GM19438 (cell line): ENCODE results near the gene PROX1.
A peak's percentile ranks its signal among the peaks of the same experiment; 100 is the strongest.

Experiments
- ATAC-seq: cut with Tn5 transposase; IDR thresholded peaks from one replicate; pipeline ENCODE4 v1.9.1; 2021; ENCODE audit warnings: low read depth; ENCODE audit not compliant: unreplicated experiment

Gene PROX1, protein sequence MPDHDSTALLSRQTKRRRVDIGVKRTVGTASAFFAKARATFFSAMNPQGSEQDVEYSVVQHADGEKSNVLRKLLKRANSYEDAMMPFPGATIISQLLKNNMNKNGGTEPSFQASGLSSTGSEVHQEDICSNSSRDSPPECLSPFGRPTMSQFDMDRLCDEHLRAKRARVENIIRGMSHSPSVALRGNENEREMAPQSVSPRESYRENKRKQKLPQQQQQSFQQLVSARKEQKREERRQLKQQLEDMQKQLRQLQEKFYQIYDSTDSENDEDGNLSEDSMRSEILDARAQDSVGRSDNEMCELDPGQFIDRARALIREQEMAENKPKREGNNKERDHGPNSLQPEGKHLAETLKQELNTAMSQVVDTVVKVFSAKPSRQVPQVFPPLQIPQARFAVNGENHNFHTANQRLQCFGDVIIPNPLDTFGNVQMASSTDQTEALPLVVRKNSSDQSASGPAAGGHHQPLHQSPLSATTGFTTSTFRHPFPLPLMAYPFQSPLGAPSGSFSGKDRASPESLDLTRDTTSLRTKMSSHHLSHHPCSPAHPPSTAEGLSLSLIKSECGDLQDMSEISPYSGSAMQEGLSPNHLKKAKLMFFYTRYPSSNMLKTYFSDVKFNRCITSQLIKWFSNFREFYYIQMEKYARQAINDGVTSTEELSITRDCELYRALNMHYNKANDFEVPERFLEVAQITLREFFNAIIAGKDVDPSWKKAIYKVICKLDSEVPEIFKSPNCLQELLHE

DNA sequence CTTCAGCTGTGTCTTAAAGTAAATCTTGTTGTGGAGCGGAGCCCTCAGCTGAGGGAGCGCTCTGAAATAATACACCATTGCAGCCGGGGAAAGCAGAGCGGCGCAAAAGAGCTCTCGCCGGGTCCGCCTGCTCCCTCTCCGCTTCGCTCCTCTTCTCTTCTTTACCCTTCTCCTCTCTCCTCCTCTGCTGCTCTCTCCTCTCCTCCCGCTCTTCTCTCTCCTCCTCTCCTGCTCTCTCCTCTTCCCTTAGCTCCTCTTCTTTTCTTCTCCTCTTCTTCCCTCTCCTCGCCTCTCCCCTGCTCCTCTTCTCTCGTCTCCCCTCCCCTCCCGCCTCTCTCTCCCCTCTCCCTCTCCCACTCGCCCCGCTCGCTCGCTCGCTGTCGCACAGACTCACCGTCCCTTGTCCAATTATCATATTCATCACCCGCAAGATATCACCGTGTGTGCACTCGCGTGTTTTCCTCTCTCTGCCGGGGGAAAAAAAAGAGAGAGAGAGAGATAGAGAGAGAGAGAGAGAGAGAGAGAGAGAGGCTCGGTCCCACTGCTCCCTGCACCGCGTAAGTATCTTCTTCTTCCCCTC lies at the start of gene PROX1:
PROX1 (plus strand) TSS at position 47 of the 580 bp plus-strand sequence. CDS start 8,563 bp downstream, outside the sequence.
- peak; percentile 69 for ATAC-seq

DNA sequence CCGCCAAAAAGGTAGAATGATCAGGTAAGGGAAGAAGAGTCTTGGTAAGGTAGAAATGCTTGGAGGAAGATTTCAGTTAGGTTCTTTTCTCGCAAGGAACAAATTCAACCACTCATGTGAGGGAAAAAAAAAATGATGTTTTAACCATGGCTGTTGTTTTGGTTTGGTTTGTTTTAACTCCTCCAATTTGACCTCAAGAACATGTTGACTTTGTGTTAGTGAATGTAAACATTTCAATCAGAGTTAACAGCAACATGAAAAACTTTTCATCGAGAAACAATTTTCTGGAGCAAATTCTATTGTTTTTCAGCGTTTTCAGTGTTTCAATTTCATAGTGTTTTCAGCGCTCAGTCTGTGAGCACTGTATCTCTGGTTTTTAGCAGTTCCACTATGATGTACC lies 49.0 kb upstream of the PROX1 start:
- ATAC-seq, result no peak

DNA sequence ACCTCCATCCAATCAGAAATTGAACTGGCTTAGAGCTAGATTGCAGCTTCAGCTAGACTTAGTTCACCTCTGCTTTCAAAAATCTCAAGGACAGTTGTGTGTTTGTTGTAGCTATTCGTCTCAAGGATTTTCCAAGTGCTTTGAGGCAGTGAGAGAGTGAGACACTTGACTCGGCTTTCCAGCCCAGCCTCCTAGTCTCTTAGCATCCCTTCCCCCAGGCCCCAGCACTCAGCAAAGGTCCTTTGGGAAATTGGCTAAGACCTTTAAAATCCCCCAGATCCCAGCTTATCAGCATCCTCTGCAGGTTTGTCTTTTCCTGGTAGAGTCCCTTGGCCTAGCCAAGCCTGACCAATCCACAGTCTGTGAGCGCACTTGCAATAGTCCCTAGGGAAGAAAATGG lies 47.9 kb upstream of the PROX1 start:
- ATAC-seq, result no peak

DNA sequence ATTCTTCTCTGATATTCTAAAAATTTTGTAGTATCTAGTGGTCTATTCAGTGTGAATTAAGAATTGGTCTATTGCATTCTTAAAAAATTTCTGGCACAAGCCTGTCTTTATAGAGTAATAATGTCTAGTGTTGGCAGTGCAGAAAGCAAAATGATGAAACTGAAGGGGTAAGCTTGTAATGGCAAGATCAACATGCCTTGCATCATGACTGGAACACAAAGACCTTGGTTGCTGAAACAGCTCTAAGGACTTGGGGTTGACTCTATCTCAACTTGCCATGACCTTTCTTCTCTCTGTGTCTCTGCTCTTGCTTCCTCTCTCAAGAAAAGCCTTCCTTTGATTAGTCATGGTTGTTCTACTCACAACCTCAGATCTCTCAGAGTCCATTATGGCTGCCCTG lies 46.8 kb upstream of the PROX1 start:
- ATAC-seq, result no peak

DNA sequence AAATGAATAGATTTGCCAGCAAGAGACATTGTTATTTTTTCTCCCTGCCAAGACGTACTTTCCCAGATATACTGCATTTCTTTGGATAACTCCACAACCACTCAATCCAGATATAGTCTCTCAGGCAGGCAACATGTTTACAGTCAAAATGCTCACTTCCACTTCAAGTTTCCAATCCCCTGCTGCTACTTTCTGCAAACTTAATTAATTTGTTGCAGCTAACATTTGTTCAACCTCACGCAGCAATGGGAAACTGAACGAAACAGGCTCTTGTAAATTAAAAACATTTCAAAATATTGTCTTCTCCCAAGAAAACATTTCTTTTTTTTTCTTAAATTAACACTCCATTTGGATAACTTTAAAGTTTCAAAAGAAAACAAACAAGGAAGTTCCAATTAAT lies 45.7 kb upstream of the PROX1 start:
- no peak for ATAC-seq

DNA sequence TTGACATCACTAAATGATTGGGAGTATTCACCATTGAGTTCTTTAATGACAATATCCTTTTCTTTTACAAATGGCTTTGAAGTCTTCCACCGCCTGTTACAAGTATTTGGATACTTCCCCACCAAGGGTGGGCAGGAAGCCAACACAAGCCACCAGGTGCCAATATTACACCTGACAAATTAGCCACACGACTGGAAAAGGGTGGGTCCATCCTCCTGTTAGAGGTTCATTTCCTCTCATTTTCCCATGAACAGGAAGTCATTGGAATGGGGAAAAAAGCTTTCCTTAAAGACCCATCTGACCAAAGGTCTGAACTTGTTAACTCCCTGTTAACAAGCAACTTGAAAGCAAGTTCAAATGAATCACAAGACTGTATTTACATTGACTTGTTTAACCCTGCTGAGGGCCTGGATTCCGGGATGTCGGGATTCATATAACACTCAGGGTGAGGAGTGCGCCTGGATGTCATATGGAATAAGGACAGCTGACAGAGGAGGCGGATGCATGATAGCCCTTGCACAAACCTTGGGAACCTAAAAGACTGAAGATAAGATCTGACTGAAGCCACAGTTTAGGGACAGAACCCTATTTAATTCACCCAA lies 40.5 kb upstream of the PROX1 start:
- ATAC-seq, result no peak

DNA sequence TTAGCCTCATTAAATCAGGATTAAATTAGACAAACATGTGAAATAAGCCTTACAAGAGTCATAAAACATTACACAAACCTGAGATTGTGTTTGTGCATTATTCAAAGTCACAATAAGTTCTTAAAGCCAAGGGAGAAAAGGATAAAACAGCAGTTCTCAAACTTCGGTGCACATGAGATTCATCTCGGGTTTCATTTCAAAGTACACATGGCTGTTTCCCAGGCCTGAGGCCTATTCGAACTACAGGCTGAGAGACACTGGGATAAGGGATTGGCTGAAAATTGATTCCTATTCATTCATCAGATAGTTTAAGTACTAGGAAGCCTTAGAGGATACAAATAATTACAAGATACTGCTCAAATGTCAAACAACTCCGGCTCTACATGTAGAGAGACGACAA lies 35.9 kb upstream of the PROX1 start:
- ATAC-seq, result no peak

DNA sequence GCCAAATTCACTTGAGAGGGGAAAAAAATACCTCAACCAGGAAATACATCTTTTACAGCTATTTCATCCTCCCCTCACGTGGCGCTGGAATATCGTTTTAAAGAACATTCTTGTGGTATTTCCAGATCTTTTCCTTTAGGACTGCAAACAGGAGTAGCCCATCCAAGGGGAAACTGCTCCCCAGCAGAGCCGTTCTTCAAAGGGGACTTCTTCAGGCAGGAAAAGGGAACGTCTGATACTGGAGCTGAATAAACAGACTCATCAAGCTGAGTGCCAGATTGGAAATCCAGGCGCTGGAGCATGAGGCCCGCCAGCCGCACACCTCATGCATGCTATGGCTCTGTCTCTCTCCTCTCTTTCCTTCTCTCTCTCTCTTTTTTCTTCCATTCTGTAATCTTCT lies 34.0 kb upstream of the PROX1 start:
- no peak for ATAC-seq

DNA sequence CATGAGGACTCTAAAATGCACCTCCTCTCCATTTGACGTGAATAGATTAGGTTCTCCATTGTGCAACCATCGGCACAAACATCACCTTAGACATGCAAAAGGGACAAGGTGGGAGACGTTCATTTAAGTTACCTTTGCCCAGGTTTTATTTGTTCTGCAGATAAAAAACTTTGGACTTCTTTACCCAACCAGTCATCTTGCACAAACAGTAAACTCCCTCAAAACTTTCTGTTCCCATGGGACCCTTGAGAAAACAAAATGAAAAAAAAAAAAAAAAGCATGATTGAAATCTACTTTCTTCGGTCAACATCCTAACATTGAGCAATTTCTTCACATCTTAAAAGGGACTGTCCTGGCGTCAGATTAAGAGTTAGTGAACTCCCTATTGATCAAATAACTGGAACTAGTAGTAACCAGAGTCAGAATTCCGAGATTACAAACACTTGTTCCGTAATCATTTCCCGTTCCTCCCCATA lies 31.4 kb upstream of the PROX1 start:
- no peak for ATAC-seq

DNA sequence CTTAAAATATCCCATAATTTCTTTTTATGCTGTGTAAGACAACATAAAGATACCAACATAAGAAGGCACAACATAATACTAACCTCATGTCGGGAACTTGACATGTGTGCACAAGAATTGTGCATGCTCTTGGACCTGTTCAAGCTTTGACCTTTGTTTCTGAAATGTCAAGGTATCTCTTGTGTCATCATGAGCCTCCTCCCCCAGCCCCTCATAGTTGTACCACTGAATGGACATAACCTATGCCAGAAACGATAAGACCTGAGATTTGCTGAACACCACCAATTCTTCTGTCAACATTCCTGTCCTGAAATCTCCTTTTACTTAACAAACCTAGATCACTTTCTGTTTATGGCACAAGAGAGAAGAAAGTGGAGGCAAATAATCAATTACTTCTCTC lies 29.4 kb upstream of the PROX1 start:
- ATAC-seq, result no peak

DNA sequence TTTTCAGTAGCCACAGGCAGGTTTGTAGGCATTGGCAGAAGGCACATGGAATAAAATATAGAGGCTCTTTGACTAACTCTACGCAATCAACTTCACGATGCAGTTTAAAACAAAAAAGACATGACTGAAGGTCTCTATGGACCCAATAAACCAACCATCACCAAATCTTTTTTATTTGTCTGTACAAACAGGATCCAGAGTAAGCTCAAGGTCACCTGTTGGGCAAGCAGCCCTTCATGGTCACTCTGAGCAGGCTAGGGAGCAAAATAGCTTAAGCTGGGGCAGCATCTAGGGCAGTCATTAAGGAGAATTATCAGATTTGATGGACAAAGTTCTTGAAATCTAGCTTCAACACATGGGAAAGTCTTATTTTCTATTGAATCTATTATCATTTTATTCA lies 26.8 kb upstream of the PROX1 start:
- no peak for ATAC-seq

DNA sequence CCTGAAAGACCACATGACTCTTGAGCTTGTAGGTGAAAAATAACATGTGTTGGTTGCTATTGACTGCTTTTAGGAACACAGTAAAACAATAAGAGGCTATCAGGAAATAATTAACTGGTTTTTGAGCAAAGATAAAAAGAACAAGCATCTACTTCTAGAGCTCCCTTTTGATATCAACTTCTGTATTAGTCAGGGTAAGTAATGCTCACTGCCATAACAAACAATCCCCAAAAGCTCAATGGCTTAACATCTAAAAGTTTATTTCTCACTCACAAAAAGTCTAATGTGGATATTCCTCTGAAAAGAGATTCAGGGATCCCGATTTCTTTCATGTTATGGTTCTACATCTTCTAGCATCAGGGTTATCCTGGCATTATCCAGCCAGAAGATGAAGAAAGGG lies 25.3 kb upstream of the PROX1 start:
- ATAC-seq, result no peak

DNA sequence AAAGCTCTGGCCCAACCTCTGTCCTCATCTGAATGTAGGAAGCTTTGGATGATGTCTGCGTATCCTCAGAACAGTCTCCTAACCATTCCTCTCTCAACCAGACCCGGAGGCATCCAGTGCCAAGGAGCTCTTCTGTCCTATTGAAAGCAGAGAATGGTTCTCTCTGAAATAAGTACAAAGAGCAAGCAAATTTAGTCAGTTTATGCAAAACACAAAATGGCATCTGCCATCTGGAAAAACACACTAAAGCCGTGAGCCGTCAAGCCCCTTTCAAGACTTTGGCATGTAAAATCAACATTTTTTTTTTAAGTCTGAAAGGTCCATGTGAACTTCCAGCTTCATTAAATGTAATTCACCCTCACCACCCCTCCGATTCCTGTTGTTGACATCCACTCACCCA lies 21.7 kb upstream of the PROX1 start:
- no peak for ATAC-seq

DNA sequence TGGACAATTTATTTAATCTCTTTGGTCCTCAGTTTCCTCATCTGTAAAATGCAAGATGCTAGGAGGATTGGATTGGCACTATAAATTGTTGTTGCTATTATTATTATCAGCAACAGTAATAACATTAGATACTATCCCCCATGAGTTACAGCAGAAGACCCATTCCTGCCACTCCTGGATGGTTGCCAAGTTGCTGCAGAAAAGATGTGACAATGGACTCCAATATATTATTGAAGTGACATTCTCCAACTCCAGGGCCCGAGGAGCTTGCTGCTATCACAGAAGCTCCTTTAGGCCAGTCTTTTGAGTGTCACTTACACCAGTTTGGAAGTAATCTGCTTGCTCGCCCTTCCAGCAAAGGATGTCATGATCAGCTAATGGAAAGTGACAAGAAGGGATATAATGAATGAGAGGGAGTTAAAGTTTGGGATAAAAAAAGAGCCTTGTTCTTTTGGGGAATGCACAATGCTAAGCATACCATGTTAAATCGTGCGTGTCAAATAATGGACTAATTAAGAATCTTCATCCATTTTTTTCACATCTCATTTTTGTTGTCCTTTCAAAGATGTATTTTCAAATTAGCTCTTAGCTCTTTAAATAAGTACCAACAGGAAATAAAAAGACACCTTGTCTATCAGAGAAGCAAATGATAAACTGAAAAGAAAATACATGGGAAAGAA lies 19.5 kb upstream of the PROX1 start:
- no peak for ATAC-seq

DNA sequence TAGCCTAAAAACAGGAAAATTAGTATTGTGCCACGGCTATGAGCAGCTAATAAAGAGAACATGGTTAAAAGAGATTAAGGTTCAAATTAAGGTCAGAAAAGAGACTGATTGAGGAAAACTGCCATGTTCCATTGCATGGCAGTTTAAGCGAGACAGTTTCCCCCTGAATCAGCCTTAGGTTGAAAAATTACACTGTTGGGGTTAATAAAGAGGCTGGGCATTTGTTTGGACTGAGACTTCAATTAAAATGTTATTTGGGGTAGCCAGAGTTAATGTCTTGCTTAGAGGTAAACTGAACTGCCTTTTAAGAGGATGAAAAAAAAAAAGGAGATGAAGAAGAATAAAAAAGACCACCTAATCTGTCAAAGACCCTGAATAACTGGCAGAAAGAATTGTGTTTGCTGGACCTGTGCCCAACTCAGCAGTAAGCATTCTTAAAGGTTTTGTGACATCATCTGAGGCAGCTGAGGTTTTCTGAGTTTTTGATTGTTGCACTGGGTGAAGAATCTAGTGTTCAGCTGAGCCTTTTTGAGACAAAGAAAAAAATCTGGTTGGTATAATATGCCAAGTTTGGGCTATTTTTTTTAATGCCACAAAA lies 17.7 kb upstream of the PROX1 start:
- no peak for ATAC-seq

DNA sequence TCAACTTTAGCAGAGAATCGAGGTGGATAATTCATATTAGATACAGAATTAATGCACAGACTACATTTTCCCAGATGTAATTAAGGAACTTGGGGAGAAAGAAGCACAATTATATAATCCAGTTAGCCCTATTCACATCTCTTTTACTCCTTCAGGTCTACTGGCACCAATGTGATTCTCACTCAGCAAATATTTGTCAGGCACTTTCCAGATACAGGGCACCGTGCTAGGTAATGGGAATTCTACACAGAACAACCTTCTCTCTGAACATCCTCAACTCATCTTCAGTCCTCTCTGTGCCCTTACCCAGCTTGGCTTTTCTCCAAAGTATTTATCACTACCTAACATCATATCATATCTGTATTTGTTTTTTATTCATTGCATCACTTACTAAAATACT lies 15.6 kb upstream of the PROX1 start:
- no peak for ATAC-seq

DNA sequence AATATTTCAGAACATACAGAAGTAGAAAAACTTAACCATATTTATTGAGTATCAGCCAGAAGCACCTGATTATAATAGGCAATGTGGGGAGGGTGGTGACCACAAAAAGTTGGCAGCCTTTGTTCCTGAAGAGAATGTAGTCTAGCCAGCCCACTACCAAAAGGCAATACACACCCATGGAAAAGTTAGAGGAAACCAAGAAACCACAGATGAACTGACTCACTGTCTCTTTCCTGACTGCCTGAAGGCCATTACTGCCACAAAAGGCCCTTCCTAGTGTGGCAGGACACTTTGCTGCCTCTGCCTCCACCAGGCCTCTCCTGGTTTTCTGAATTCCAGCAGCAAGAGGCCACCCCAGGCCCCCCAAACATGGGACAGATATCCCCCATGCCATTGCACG lies 14.6 kb upstream of the PROX1 start:
- no peak for ATAC-seq

DNA sequence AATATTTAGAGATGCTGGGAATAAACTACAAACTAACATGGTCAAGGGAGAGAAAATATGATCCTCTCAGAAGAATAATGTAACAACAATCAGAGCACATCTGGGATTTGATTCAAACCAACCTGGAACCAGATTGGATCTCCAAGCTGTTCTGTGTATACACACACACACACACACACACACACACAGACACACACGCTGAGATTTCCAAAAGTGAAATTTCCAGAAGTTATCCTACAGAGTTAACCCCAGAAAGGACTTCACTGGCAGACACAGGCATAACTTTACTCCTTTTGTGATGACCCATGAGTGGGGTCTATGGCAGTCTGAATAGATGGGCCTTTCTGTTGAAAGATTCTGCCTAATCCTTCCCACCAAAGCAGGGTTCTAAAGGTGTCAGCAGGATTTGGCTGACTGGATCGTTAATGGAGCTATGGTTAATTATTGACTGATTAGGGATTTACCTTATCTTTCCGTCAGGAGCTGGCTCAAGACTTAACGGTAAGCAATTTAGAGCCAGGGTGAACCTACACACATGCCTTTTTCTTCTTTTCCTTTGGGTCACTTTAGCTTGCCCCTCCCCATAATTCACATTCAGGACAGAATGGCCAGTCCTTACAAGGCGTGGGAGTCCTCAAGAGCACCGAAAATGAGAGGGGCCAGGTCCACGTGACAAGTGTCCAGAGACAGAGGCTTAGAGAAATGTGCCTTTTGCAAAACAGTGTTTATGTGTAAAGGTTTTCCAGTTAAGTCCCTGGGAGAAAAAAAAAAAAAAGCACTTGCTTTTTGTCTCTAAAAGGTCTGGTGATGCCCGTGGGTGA lies 10.9 kb upstream of the PROX1 start:
- no peak for ATAC-seq

DNA sequence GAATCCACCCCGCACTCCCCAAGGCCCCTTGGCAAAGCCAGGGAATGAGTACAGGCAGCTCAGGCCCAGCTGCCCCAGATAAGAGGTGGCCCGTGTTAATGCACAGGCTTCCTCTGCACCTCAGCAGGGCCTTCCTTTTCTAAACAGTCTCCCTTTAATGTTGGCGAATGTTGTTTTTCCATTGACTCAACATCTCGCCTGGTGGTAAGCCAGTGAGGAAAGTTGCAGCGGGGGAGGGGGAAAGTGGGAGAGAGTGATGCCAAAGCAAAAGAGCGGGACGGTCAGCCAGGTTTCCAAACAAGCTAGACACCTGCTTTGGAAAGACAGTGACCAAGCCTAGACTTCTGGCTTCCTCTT lies 10.3 kb upstream of the PROX1 start:
- no peak for ATAC-seq

DNA sequence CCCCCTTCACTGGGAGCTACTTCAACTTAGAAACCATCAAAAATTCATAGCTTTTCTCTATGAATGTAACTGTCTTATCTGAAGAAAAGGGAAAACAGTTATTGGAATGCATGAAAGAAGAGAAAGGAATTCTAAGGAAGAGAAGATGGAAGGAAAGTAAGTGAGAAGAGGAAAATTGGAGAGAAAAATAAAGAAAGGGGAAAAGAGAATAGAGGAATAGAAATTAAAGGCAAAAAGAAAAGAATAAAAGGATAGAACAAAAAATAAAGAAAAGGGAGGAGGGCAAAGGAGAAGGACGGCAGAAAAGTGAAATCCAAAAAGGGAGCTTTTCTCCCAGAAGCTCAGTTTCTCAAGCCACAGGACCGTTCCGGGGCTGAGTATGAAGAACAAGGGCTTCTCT lies 9.9 kb upstream of the PROX1 start:
- ATAC-seq, result no peak
